NCI-H524 (cell line): ENCODE measurements around the gene LRRK1.

ENCODE experiments used
- DNase-seq, 2 experiments: peaks; one replicate each; lab custom pipeline; 2025; lab: John Stamatoyannopoulos, UW

LRRK1 gene

DNA sequence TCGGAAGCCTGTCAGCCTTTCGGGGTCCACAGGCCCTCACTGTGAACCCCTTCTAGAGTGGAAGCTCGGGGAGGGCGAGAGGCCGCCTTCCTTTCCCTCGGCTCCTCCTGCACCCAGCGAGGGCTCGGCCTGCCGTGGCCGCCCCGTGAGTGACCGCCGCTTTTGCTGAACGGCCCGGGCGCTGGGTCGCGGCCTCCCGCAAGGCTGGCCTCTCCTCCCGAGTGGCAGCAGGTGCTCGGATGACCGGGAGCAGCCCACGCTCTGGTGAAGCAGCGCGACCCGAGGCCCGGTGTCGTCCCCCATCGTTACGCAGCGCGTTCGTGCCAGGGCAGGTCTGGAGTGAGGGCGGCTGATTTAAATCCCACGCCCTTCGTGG, 53.8 kb downstream of the LRRK1 start:
- no peak for DNase-seq

DNA sequence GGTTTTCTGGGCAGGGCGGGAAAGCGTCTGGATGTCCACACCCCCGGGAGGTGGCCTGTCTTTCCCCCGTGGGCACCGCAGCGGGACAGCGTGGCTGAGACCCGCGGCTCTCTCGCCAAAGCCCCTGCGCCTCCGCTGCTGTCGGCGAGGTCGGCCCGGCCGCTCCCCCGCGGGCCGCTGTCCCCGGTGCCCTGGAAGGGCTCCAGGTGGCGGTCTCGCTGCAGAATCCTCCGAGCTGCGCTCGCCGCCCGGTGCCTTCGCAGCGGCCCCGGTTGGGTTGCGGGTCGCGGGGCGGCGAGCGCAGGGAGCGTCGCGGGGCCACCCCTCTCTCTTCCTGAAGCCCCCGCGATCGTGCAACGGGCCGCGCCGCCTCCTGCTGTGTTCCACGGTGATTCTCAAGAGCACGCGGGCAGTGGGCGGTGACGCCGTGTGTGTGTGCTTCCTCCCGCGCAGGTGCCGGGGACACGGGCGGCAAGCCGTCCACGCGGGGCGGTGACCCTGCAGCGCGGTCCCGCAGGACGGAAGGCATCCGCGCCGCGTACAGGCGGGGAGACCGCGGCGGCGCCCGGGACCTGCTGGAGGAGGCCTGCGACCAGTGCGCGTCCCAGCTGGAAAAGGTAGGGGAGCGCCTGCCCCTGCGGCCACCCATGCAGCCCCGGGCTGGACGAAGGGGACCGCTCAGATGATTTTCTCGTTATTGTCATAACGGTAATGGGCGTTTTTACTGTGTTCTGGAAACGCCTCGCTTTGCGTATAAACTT, 54.4 kb downstream of the LRRK1 start:
- DNase-seq, result peak in 1 of 2 experiments; percentile 26

DNA sequence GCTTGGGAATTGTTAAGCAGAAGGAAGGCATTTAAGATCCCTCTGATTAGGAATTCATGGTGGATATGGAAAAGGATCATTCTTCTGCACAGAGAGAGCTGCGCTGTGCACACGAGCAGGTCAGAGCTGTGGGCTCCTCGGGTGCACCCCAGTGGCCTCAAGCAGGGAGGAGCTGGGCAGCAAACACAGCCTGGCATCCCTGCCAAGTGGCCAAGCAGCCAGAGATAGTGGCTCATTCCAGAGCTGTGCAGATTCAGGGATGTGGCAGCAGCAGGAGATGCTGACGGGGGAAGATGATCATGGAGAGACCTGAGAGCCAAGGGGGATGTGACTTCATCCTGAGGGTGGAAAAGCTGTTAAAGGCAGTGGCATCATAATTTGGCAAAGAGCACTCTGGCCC, 55.9 kb downstream of the LRRK1 start:
- no peak for DNase-seq

DNA sequence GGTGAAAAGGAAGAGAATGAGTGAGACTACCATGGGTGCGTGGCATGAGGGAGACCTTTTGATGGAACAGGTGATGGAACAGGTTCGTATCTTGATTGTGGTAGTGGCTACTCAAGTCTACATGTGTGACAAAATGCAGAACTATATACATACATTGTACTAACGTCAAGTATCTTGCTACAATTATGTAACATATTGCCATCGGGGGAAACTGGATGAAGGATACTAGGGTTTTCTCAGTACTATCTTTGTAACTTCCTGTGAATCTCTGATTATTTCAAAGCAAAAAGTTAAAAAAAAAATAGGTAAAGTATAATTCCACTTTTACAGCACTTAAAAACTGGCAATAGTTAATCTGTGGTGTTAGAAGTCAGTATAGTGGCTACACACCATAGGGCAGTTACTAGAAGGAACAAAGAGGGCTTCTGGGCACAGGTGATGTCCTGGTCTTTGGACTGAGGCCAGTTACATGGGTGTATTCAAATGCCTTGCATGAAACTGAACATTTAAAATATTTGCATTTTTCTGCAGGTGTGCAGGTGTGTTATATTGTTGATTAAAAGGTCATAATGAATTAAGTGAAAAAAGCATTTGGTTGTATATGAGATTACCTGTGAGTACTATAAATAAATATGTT, 61.4 kb downstream of the LRRK1 start:
- no peak for DNase-seq

DNA sequence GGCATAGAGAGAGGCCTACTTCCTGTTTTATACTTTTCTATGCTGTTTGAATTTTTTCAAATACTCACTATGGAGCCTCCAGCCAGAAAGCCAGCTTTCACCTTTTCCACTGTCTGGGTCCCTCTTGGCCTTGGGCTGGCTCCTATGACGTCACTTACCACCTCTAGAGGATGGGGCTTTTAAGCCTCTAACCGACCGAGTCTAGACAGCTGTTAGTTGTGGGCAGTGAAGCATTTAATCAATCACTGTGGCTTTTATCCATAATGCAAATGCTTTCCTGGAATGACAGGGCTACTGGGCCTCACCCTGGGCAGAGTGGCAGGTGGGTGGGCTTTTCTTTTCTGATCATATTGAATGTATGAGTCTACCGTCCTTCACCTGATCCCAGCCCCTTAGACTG, 61.9 kb downstream of the LRRK1 start:
- DNase-seq, result peak in 1 of 2 experiments; percentile 18

DNA sequence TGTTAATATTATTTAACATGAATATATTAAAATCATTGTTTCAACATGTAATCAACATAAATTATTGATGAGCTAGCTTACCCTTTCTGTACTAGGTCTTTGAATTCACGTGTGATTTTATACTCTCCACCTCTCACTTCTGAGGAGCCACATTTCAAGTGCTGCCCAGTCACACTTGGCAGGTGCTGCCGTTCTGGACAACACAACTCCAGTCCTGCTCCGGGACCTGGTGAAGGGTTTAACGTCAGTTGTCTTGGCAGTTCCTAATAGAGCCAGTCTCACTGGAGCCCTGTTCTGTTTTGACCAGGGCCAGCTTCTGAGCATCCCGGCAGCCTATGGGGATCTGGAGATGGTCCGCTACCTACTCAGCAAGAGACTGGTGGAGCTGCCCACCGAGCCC, 64.1 kb downstream of the LRRK1 start:
- DNase-seq, result no peak

DNA sequence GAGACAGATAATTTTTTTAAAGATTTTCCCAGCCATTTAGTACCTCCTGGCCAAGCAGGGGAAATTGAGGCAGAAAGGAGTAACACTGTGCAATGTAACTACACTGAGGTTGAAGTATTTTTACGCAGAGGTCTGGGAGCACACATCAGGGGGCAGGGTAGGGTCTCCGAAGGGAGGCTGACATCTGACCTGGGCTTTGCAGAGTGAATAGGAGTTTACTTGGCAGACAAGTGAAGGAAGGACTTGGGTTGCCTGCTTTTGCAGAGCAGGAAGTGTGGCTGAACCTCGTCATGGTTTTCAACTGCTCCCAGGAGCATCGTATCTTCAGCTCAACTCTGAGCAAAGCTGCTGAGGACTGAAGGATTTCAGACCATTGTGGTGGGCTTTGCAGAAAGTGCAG, 66.2 kb downstream of the LRRK1 start:
- DNase-seq, result no peak

DNA sequence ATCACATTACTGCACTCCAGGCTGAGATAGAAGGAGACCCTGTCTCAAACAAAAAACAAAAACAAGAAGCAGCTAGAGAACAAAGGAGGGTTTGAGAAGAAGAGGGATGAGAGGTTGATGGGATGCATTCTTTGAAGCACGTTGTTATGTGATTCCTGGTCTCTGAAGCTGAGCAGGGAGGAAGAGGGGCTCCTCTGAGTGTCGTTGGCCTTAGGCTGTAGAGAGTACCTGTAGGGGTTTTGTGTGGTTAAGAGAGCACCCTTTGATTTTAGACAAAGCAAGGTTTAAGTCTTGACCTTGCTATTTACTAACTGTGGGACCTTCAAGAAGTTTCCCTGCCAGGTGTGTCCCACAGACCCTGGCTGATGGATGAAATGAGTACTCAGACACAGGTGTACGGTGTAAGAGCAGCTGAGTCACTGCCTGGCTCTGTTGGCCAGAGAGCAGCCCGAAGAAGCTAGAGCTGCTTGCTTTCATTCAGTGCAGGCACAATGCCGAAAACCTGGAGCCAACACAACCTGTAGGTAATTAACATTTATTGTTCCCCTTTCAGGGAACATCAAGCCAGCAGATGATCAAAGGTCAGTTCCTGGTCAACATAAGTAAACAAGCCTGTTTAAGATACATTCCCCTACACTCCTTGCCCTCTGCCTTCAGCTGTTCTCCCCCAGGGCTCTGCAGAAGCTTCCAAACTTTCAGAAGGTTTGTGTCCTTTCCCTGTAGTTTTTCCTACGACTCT, 67.2 kb downstream of the LRRK1 start:
- no peak for DNase-seq

DNA sequence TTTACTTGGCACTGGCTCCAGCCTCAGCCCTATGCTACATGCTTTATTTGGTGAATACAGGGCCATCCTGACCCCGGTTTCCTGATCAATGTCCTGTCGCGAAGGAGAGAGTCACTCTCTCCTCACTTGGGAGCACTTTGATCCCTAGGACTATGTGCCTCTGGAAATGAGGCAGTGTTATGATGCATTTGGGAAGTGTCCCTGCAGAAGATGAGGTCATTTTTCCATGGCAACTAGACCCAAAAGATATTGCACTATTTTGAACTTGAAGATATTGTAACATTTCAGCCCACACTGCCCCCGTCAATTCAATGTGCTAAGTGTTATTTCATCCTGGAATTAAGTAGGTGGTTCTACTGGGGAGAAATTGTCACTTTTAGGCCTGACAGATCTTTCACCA, 68.0 kb downstream of the LRRK1 start:
- DNase-seq, result no peak

DNA sequence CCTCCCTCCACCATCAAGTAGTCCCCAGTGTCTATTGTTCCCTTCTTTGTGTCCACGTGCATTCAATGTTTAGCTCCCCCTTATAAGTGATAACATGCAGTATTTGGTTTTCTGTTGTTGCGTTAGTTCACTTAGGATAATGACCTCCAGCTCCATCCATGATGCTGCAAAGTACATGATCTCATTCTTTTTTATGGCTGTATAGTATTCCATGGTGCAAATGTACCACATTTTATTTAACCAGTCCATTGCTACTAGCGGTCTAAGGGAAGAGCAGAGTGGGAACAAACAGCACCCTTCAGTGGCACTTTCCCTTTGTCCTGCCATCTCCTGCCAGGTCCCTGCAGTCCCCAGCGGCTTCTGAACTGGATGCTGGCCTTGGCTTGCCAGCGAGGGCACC, 69.1 kb downstream of the LRRK1 start:
- no peak for DNase-seq

DNA sequence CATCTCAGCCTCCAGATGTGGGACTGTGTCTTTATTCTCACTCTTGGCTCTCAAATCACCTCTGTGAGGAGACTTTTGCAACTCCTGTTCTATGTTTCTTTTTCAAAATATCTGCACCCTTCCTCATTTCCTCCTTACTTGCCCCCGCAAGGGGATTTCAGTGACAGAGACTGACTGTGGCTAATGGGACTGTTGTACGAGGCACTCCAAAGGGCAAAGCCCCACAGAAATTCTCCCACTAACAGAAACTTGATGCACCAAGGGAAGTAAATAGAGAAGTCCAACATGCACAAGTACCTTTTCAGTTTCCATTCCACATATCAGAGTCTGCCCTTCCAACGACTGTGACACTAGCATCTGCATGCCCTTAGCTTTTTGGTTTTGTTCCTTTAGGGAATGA, 69.7 kb downstream of the LRRK1 start:
- no peak for DNase-seq

DNA sequence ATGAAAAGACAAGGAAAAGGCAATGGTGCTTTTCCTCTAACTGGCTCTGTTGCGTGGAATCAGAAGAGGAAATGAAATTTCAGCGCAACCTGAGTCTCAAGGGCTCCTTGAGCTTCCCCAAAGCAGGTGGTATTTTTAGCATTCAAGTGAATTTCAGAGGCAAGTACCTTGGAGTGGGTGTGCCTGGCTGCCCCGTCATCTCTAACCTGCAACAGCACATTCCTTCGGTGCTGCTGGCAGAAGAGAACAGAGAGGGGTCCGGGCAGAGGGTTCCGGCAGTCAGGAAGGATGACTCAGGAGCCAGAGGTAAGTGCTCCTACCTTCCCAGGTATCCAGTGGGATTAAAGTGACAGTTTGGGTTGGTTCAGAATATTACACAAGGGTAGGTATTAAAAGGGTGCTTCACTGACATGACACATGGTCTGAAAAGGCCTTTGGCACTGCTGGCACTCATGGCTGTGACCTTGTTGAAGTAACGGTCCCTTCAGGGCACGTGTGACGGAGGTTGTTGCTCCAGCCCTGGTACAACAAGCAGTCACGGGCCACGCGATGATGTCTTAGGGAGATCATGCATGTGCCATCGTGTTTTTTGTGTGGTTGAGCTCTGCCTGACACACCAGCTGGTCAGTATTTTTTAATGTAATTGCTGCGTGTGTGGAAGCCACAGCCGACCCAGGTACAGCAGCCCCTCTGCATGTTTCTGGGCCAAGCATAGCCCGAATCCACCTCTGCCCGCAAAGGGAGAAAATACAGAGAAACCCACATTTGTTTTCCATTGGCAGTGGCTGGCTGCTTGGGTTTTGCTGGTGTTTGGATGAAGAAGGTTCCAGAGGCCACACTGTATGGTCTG, 75.7 kb downstream of the LRRK1 start:
- no peak for DNase-seq

DNA sequence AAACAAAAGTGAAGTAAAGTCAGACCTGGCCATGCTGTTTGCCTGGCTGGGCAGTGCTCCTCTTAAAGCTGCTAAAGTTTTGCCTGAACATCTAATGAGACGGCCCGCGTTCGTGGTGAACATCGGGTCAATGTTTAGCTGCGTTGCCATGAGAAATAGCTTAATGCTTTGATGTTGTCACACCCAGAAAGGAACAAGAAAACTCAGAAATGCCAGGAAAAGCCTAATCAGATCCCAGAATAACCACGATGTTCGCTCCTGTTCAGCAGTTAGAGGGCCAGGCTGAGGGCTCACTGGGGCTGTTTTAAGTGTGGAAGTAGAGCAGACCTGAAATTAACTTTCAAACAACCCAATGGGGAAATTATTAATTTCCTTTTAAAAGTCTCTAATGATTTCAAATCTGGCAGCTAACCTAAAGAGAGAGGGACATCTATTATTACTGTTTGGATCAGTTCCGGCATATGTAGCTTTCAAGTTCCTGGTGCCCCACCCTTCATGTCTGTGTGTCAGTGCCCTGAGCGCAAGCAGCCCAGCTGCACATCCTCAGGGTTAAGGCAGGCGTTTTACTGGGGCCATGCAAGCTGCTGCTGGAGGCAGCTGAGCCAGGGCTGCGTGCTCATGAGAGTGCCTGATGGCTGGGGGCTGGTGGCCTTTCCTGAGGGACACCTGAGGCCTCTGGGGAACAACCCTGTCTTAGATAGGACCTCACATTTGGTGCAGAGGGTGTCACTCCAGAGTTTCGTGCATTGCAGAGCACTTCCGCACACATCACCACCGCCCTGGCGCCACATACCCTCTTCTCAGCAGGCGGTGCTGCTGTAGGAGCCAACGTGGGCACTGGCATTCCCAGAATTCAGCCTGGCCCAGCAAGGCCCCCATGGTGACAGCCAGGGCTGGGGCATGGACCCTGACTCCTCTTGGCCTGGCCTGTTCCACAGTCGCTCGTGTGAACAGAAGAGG, 76.6 kb downstream of the LRRK1 start:
- no peak for DNase-seq

DNA sequence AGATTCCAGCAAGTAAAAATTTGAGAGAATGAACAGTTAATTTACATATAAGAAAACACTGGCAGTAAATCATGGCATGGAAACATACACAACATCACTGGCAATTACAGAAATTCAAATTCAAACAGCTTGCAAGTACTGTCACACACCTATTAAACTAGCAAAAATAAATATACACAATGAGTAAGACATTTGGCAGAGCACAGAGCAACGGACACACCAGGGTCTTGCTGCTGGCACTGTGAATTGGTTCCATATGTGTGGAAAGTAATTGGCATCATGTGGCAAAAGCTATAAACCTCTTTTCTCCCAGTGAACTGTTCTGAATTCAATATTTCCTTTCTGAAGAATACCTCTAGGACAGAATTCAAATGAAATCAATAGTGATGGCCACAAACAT, 78.3 kb downstream of the LRRK1 start:
- no peak for DNase-seq

DNA sequence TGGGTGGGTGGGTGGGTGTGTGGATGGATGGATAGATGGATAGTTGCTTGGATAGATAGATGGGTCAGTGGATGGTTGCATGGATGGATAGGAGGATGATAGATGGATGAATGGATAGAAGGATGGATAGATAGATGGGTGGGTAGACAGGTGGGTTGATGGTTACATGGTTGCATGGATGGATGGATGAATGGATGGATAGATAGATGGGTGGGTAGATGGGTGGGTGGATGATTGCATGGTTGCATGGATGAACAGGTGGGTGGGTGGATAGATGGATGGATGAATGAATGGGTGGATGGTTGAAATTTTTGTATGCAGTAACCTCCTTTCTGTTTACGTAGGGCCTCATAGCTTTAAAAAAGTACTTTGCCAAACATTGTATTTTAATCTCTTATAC, 79.5 kb downstream of the LRRK1 start:
- no peak for DNase-seq

DNA sequence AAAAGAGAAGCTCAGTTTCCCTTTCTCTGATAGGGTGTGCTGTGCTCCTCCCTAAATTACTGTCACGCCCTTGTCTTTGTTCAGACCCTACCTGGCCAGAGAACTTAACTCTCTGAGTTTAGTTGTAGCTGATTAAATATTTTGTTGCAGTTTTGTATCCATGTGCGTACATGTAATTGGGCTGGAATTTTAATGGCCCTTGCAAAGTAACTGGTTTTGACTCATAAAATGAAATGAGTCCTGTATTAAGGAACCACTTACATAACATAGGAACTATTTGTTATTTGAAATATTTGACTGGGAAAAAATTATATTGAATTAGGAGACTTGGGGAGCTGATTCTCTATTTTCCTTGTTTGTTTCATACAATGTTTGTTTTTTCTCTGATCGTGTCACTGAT, 80.2 kb downstream of the LRRK1 start:
- no peak for DNase-seq

DNA sequence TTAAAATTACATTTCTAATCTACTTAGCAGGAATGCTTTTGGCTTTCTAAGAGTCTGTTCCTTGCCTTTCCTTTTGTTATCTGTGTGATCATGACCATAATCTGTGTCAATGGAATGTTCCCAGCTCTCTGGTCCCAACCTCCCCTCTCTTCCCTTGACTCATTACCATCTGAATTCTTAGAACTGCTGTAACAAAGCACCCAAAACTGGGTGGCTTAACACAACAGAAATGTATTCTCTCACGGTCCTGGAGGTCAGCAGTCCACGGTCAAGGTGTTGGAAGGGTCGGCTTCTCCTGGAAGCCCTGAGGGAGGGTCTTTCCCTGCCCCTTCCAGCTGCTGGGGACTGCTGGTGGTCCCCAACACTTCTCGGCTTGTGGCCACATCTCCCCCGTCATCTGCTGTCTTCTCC, 81.1 kb downstream of the LRRK1 start:
- DNase-seq, result no peak

DNA sequence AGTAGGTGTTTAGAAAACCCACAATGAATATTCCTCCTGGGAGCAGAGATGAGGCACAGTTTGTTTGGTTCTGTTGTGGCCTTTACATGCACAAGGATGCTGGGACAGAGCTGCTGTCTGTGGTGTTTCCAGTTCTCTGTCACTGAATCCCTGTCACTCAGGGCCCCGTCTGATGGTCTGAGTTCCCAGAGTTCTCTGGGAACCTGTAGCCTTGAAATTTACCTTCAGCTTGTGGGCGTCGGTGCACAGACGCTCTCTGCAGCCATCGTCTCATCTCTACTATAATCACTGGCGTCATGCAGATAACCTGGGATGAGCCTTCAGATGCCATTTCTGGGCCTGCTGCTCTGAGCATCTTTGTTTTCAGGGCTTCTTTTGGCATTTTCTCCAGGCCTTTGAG, 81.9 kb downstream of the LRRK1 start:
- DNase-seq, result no peak

DNA sequence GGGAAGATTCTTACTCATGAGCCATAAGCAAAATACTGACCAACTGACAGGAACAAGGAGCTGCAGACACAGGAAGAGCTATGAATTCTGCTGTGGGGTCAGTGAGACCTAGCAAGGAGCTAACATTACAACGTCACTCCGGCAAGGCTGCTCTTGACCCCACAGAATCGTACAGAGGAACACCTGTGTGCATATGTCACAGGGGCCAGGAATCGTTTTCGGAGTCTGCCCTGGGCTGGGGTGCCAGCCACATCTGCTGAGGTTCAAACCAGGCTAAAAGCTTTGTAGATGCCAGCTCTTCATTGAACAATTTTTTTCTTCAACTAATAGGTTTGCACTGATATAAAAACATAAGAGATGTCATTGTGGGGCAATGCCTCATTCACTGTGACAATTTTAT, 82.6 kb downstream of the LRRK1 start:
- DNase-seq, result no peak

DNA sequence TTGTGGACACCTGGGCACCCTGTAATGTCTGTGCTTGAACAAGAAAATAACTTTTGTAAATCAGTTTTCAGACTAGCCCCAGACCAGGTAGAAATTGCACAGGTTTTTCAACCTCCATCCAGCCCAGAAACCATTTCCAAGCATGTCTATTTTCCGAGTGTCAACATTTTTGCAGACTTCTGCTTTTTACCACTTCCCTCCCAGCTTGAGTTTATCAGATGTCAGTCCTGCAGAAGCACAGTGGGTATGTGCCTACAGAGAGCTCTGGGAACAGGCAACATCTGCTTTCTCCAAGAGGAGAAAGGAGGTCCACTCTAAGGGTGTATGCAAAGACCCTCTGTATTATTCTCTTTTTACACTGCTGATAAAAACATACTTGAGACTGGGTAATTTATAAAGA, 83.9 kb downstream of the LRRK1 start:
- DNase-seq, result no peak

DNA sequence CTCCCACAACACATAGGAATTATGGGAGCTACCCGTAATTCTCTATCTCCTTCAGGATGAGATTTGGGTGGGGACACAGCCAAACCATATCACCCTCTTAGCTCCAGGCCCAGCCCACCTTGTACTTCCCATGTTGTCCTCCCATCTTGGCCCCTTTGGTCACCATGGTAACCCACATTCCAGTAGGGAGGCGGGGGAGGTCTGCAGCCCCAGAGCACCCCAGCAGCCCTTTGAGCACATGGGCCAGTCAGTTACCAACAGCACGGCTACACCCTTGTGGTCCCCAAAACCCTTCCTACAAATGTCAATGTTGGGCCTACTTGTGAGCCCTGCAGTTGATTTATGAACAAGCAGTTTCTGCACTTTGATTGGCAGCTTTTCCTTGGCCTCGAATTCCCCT, 84.5 kb downstream of the LRRK1 start:
- no peak for DNase-seq
